Measurements from ENCODE around the gene PLEKHM3. TPM values are rescaled to one million over a fixed set of nuclear protein-coding genes. Genes with fewer than 3 reads are reported as not detected.

PLEKHM3 gene
- total RNA-seq, 1 donor from 2014 or later: 2.5 TPM

DNA sequence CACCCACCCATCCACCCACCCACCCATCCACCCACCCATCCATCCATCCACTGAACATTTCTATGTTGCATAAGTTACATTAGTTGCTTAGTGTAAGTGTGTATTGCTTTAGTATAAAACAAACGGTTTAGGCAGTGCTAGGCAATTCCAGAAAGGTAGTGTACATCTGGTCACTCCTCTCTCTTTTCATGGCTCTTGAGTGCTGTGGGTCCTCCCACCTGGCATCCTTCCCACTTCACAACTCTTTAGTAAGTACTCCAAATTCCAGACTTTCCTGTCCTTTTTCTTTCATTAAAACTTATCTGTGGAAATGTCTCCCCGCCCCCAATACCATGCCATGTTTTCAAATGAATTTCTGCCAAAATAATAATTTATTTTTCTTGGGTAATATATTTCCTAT is 122.5 kb downstream of the PLEKHM3 start:
- TF ChIP-seq, protein P1, sequence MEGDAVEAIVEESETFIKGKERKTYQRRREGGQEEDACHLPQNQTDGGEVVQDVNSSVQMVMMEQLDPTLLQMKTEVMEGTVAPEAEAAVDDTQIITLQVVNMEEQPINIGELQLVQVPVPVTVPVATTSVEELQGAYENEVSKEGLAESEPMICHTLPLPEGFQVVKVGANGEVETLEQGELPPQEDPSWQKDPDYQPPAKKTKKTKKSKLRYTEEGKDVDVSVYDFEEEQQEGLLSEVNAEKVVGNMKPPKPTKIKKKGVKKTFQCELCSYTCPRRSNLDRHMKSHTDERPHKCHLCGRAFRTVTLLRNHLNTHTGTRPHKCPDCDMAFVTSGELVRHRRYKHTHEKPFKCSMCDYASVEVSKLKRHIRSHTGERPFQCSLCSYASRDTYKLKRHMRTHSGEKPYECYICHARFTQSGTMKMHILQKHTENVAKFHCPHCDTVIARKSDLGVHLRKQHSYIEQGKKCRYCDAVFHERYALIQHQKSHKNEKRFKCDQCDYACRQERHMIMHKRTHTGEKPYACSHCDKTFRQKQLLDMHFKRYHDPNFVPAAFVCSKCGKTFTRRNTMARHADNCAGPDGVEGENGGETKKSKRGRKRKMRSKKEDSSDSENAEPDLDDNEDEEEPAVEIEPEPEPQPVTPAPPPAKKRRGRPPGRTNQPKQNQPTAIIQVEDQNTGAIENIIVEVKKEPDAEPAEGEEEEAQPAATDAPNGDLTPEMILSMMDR (conservative IDR thresholded peaks at IDR 0.05; ENCODE audit: low read depth, low read length): no peak
- H3K4me3 ChIP-seq (ENCODE audit: low read depth, low read length): no peak overlapping the region
- DNase-seq (ENCODE audit: low read depth): no peak

DNA sequence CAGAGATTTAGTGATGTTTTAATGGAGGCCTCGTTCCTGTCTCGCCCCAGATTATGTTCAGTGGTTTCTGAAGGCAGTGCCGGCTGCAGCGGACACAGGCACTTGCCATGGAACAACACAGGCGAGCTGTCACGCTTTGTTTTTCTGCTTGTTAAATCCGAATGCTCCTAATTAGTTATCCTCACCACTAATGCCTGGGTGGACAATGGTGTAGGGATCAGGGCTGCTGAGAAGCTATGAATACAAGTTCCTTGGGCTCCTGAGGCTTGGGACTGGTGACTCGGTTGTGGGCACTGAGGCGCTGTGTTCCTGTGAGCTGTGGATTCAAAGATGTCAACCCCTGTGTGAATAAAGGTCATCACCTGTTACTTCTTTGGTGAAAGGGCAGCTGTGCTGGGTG is 123.5 kb downstream of the PLEKHM3 start:
- TF ChIP-seq, protein P1 (conservative IDR thresholded peaks at IDR 0.05; ENCODE audit: low read depth, low read length): no peak
- H3K4me3 ChIP-seq (ENCODE audit: low read depth, low read length): no peak overlapping the region
- no peak for DNase-seq (ENCODE audit: low read depth)

DNA sequence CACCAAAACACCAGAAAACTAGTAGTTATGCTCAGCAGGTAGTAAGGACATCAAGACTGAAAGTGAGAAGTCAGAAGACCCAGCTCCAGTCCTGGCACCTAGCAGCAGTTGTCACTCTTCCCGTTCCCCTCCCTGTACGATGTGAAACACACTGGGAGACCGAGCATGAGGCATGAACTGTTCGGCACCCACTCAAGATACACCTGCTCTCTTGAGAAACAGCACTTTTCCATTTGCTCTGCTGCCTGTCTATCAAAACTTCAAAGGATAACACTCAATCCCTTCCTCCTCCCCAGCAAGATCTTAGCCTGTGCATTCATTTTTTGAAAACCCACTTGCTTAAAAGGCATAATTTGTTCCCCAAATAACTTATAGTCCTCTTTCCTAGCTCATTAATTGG is 123.9 kb downstream of the PLEKHM3 start:
- no peak overlapping the region for H3K4me3 ChIP-seq (ENCODE audit: low read depth, low read length)
- TF ChIP-seq, protein P1 (conservative IDR thresholded peaks at IDR 0.05; ENCODE audit: low read depth, low read length): no peak
- no peak for DNase-seq (ENCODE audit: low read depth)

DNA sequence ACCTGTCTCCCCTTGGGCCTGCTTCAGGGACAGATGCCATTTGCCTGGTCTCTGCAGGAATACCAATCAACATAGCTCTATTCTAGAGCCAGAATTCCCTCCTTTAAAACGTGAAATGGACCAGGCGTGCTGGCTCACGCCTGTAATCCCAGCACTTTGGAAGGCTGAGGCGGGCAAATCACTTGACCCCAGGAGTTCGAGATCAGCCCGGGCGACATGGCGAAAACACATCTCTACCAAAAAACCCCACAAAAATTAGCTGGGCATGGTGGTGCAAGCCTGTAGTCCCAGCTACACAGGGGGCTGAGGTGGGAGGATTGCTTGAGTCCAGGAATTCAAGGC is 127.0 kb downstream of the PLEKHM3 start:
- no peak for DNase-seq (ENCODE audit: low read depth)
- H3K4me3 ChIP-seq (ENCODE audit: low read depth, low read length): no peak overlapping the region
- TF ChIP-seq, protein P1 (conservative IDR thresholded peaks at IDR 0.05; ENCODE audit: low read depth, low read length): no peak

DNA sequence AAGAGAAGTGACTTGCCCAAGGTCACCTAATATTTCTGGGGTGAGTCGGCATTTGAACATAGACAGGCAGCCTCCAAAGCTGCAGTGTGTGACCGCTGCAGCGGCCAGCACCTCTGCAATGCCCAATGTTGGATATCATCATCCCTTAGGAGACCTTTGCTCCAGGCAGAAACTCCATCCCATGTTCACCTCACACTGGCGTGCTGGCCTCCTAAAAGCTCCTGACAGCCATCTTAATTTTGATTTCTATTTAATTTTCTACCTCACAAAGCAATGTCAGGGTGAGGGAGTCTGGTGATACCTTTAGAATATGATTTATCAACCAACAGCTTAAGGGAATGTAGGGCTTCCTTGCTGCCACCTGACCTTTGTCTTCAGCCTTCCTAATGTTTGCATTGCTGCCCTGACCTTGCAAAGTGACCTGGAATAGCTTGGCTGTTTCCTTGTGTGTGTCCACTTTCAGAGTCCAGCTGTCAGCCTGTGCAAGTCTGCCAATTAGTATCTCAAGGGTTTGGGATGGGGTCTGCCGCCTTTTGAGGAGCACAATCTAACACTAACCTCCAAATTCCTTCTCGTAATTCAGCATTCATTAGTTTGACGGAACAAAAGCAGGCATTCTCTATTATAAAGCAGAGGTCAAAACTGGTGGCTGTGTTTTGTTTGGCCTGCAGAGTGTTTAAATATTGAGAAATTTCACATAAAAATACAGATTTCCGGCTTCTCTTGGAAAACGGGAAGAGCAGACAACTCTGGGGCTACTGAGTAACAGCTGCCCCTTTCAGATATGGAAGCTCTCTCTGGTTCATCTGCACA is 127.6 kb downstream of the PLEKHM3 start:
- TF ChIP-seq, protein P1 (conservative IDR thresholded peaks at IDR 0.05; ENCODE audit: low read depth, low read length): no peak
- no peak for DNase-seq (ENCODE audit: low read depth)
- no peak overlapping the region for H3K4me3 ChIP-seq (ENCODE audit: low read depth, low read length)

DNA sequence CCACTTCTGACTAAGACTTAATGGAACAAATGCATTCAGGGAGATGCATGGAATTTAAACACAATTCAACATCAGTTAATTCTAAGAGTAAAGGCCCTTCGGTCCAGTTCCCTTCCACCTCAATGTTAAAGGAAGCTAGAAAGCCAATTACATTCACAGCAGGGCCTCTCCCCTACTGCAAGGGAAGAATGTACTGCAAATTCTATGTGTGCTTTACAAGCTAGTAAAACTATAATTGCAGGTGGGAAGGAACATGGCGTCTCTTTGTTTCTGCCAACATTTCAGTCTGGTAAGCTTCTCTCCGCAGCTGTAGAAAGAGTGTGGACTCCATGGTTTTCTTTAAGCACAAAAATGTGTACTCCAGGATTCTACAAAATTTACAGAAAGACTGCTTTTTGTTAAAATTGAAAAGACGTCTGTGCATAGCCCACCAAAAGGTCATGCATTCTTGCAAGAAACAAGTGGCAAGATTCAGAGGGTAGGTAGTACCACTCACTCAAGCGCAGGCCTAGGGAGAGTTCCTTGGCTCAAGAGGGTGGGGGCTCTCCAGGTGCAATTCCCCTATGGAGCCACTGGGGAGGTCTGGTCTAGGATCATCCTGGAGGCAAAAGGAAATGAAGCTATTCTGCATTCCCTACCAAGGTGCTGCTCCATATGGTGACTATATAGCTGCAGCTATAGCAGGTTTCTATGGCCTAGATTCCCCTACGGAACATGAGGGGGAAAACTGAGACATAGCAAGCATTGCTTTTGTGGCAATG is 128.6 kb downstream of the PLEKHM3 start:
- DNase-seq (ENCODE audit: low read depth): no peak
- TF ChIP-seq, protein P1 (conservative IDR thresholded peaks at IDR 0.05; ENCODE audit: low read depth, low read length): peak; percentile 40

More for the DNA sequence above, 128.6 kb downstream of the PLEKHM3 start:
- no peak overlapping the region for H3K4me3 ChIP-seq (ENCODE audit: low read depth, low read length)
